Keratinocyte (primary cell): ENCODE results near the gene PSAPL1.

Experiments used
- EZH2 ChIP-seq: IDR thresholded peaks from one replicate; pipeline ENCODE4 v1.6.1; 2012; ENCODE audit warnings: inconsistent platforms, mild to moderate bottlenecking, low read length, moderate library complexity
- TF ChIP-seq, protein P1 (sequence below), 3 experiments: IDR thresholded peaks in 1 of 3; conservative IDR thresholded peaks in 1 of 3; optimal IDR thresholded peaks in 1 of 3; 2 replicates in 2 of 3; 3 replicates in 1 of 3; pipeline versions ENCODE3 to v1.5.1; 2011; ENCODE audit warnings: low read length in 3 of 3, mild to moderate bottlenecking in 3 of 3, moderate library complexity in 2 of 3, control low read depth in 1 of 3, inconsistent platforms in 1 of 3; ENCODE audit not compliant: insufficient read depth in 2 of 3; ENCODE audit errors: extremely low read depth in 1 of 3

DNA sequence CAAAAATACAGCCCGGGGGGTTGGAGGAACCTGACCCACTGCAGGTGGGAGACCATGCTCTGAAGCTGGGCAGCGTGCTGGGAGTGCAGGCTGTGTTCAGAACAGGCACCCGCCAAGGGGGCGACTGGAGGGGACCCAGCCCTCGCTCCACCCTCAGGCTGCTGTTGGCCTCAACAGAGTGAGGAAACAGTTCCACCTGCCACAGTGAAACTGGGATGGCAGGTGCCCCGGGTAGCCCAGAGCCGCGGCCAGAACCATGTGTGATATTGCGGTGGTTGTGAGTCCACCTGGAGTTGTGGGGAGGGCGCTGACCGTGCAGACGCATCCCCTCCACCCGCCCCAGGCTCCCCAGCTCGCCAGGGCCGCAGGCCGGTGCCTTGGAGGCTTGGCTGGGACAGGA lies 45.7 kb upstream of the PSAPL1 start:
- TF ChIP-seq, protein P1, sequence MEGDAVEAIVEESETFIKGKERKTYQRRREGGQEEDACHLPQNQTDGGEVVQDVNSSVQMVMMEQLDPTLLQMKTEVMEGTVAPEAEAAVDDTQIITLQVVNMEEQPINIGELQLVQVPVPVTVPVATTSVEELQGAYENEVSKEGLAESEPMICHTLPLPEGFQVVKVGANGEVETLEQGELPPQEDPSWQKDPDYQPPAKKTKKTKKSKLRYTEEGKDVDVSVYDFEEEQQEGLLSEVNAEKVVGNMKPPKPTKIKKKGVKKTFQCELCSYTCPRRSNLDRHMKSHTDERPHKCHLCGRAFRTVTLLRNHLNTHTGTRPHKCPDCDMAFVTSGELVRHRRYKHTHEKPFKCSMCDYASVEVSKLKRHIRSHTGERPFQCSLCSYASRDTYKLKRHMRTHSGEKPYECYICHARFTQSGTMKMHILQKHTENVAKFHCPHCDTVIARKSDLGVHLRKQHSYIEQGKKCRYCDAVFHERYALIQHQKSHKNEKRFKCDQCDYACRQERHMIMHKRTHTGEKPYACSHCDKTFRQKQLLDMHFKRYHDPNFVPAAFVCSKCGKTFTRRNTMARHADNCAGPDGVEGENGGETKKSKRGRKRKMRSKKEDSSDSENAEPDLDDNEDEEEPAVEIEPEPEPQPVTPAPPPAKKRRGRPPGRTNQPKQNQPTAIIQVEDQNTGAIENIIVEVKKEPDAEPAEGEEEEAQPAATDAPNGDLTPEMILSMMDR (optimal IDR thresholded peaks at IDR 0.05 in 1 of 3, IDR thresholded peaks at IDR 0.05 in 1 of 3, conservative IDR thresholded peaks at IDR 0.05 in 1 of 3; ENCODE audit: extremely low read depth in 1 of 3, insufficient read depth in 2 of 3, low read length in 3 of 3) = no peak
- TF ChIP-seq EZH2 = no peak
